ENCODE results near the gene CDK10. TPM values are rescaled to one million over a fixed set of nuclear protein-coding genes. Genes with fewer than 3 reads are reported as not detected.

CDK10 gene
- total and polyA plus RNA-seq, 9 of the 15 experiments (the other 6 are each of a cell fraction or from before 2014, with no cell fraction given): 2.0 to 85.1 (median 40.1) TPM

DNA sequence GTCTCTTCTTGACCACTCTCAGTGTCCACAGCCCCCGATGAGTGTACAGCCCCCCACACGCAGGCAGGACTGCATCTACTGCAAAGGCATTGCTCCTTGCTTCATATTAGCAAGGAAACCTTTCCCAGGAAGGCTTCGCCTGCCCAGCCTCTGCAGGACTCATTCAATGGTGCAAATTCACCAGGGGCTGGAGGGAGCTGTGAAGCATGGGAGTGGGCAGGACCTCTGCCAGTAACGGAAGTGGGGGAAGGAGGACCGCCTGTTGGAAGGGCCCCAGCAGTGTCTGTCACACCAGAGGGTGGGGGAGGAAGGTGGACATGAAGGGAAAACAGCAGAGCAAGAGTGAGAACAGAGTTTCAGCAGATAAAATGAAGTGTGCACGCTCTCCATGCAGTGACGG, 26.3 kb upstream of the CDK10 start:
- peaks cover 55% of the 10 kb centered on the region for H3K79me2 ChIP-seq (ENCODE audit: control insufficient read depth, insufficient read depth, low read length)
- intact Hi-C loops (cut with micrococcal nuclease): no loop called here
- ChIA-PET POLR2A (interaction anchor here (0.5 to 1.1 kb wide), 4 partner anchors 27 to 1160 kb away, joined by 3 read pairs; no protein-coding TSS in a partner anchor), CTCF (ENCODE audit: low intra/inter-chr PET ratio) (no interaction called here)
- in situ Hi-C loops (cut with MboI): no loop called here
- H3K36me3 ChIP-seq (ENCODE audit: control insufficient read depth, insufficient read depth, low read length): peaks cover 47% of the 10 kb centered on the region
- BruUV-seq (replicated peaks): no TSS peak
- TF ChIP-seq ZFP1 (CRISPR knock-in tag; IDR thresholded peaks at IDR 0.05) (no peak), RBFOX2 (IDR thresholded peaks at IDR 0.05; ENCODE audit: low read depth, low read length) (peak; percentile 23; the same call in 1 of the 2 replicates)
- peaks cover 2% of the 10 kb centered on the region for H3K9me1 ChIP-seq (ENCODE audit: control insufficient read depth, insufficient read depth, low read length)
- DNase-seq (ENCODE audit: extremely low read depth in 1 of 4, low spot score in 3 of 4) (peak in 1 of 4 experiments; percentile 7), FAIRE-seq (no peak), ATAC-seq (no peak)
- H3K4me2 ChIP-seq (ENCODE audit: insufficient read depth, low read length): no peak overlapping the region
- H3K27me3 ChIP-seq (ENCODE audit: control insufficient read depth in 2 of 2, insufficient read depth in 2 of 2, low read length in 2 of 2): no peaks in the 10 kb centered on the region
- WGBS (ENCODE audit: insufficient coverage, low coverage, missing lambda C conversion rate): 89% methylated on average over 6 of the region's 7 CpGs
- H2AFZ ChIP-seq (ENCODE audit: low read depth, low read length): no peak overlapping the region
- H3K4me1 ChIP-seq (replicated peaks in 1 of 2; ENCODE audit: control insufficient read depth in 2 of 2, insufficient read depth in 2 of 2, low read length in 2 of 2): peaks cover 7 to 43% of the 10 kb centered on the region in 2 experiments; a peak in 3 of 5 replicates
- H3K4me3 ChIP-seq: no peak overlapping the region
- H3K9me3 ChIP-seq (replicated peaks; ENCODE audit: control insufficient read depth, insufficient read depth, low read depth, low read length): no peaks in the 10 kb centered on the region; the same call in 1 of the 2 replicates
- peak overlapping the region in 1 of 2 experiments; percentile 29; a peak in 1 of 4 replicates for H3K9ac ChIP-seq (ENCODE audit: insufficient read depth in 1 of 2, low read depth in 2 of 2, low read length in 2 of 2)
- no peak overlapping the region for H3K27ac ChIP-seq (ENCODE audit: extremely low read depth, low read depth, low read length)
- no peaks in the 10 kb centered on the region; the same call in 1 of the 2 replicates for H4K20me1 ChIP-seq (replicated peaks; ENCODE audit: control insufficient read depth, insufficient read depth, low read length)

DNA sequence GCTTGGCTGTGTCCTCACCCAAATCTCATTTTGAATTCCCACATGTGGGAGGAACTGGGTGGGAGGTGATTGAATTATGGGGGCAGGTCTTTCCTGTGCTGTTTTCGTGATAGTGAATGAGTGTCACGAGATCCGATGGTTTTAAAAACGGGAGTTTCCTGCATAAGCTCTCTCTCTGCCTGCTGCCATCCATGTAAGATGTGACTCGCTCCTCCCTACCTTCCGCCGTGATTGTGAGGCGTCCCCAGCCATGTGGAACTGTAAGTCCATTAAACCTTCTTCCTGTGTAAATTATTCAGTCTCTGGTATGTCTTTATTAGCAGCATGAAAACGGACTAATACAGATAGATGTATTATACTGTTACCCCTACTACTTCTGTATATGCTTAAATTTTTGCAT, 25.3 kb upstream of the CDK10 start:
- 95% methylated on average over 9 of the region's 9 CpGs for WGBS (ENCODE audit: insufficient coverage, low coverage, missing lambda C conversion rate)
- Histone ChIP-seq H3K4me3 (no peak overlapping the region), H3K9ac (ENCODE audit: insufficient read depth in 1 of 2, low read depth in 2 of 2, low read length in 2 of 2) (no peak overlapping the region), H3K36me3 (ENCODE audit: control insufficient read depth, insufficient read depth, low read length) (peaks cover 44% of the 10 kb centered on the region), H3K79me2 (ENCODE audit: control insufficient read depth, insufficient read depth, low read length) (peaks cover 45% of the 10 kb centered on the region), H2AFZ (ENCODE audit: low read depth, low read length) (no peak overlapping the region), H3K4me2 (ENCODE audit: insufficient read depth, low read length) (no peak overlapping the region), H3K27me3 (ENCODE audit: control insufficient read depth in 2 of 2, insufficient read depth in 2 of 2, low read length in 2 of 2) (no peaks in the 10 kb centered on the region), H3K4me1 (replicated peaks in 1 of 2; ENCODE audit: control insufficient read depth in 2 of 2, insufficient read depth in 2 of 2, low read length in 2 of 2) (peaks cover 7 to 33% of the 10 kb centered on the region in 2 experiments; a peak in 3 of 5 replicates), H4K20me1 (replicated peaks; ENCODE audit: control insufficient read depth, insufficient read depth, low read length) (no peaks in the 10 kb centered on the region; the same call in 1 of the 2 replicates), H3K9me1 (ENCODE audit: control insufficient read depth, insufficient read depth, low read length) (no peaks in the 10 kb centered on the region), H3K9me3 (replicated peaks; ENCODE audit: control insufficient read depth, insufficient read depth, low read depth, low read length) (no peaks in the 10 kb centered on the region; the same call in 1 of the 2 replicates), H3K27ac (ENCODE audit: extremely low read depth, low read depth, low read length) (no peak overlapping the region)
- BruUV-seq (replicated peaks): no TSS peak
- intact Hi-C loops (cut with micrococcal nuclease) (no loop called here), in situ Hi-C loops (cut with MboI) (no loop called here)
- peak; percentile 90 for TF ChIP-seq ZNF431 (CRISPR knock-in tag; IDR thresholded peaks at IDR 0.05)
- no peak for TF ChIP-seq NFE2 (IDR thresholded peaks at IDR 0.05; ENCODE audit: low read depth)
- FAIRE-seq (no peak), ATAC-seq (no peak), DNase-seq (ENCODE audit: extremely low read depth in 1 of 4, low spot score in 3 of 4) (no peak)
- CTCF ChIA-PET (ENCODE audit: low intra/inter-chr PET ratio): no interaction called here
- POLR2A ChIA-PET: interaction anchor here (0.6 kb wide), 1 partner anchor 47 kb away, joined by 3 read pairs; no protein-coding TSS in a partner anchor
